Measurements from ENCODE around the gene TMC1.

TMC1 gene

GRCh38 chr9:72576087-72576486, 54.7 kb downstream of the TMC1 start:
- no peak for DNase-seq

- DNase-seq = no peak
Measured at GRCh38 chr9:72577212-72577753, 55.9 kb downstream of the TMC1 start.

GRCh38 chr9:72579190-72579589, 57.8 kb downstream of the TMC1 start:
- DNase-seq = no peak

DNA sequence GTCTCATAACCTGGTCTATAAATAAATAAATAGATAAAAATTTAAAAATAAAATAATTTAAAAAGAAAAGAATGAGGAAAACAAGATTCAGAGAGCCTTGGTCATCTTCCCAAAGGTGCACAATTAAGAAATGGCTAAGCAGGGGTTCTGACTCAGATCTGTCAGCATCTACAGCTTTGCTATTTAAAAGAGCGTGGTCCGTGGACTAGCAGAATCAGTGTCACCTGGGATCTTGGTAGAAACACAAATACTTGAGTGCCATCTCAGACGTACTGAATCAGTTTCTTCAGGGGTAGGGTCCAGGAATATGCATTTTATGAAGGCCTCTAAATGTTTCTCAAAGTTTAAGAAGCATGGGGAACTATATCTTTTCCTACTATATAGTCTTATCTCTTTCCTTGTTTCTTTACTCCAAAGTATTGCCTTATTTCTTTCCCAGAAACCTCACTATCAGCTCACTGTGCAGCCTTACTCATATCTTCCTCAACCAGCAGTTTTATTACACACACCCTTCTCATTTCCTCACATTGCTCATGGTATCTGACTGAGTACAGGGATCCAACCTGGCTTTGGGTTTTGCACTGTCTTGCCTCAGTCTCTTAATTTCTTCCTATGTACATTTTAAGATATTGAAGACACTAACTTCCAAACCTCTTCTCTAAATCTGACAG, 58.6 kb downstream of the TMC1 start:
- DNase-seq = no peak

GRCh38 chr9:72581694-72582093, 60.3 kb downstream of the TMC1 start:
- no peak for DNase-seq

DNA sequence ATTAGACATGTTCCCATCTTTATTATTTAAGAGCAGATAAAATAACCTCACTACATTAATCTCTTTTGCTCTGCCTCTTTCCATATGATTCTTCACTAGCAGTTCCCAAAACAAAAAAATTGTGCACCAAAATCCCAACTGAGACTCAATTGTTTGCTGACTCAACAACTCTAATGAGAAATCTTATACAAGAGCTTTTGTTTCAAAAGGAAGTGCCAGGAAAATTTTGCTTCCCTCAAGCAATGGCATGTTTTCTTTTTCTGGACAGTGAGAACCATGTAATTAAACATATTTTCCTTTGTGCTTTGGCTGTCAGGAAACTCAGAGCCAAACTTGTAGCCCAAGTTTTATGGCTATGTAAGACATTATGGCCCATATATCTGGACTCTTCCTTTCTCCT, 62.0 kb downstream of the TMC1 start:
- no peak for DNase-seq

GRCh38 chr9:72586388-72587130, 65.2 kb downstream of the TMC1 start:
- DNase-seq = no peak

GRCh38 chr9:72588336-72588735, 66.9 kb downstream of the TMC1 start:
- no peak for DNase-seq

- no peak for DNase-seq
Measured at GRCh38 chr9:72589667-72590521, 68.5 kb downstream of the TMC1 start.

GRCh38 chr9:72590824-72591223, 69.4 kb downstream of the TMC1 start:
- DNase-seq = no peak

DNA sequence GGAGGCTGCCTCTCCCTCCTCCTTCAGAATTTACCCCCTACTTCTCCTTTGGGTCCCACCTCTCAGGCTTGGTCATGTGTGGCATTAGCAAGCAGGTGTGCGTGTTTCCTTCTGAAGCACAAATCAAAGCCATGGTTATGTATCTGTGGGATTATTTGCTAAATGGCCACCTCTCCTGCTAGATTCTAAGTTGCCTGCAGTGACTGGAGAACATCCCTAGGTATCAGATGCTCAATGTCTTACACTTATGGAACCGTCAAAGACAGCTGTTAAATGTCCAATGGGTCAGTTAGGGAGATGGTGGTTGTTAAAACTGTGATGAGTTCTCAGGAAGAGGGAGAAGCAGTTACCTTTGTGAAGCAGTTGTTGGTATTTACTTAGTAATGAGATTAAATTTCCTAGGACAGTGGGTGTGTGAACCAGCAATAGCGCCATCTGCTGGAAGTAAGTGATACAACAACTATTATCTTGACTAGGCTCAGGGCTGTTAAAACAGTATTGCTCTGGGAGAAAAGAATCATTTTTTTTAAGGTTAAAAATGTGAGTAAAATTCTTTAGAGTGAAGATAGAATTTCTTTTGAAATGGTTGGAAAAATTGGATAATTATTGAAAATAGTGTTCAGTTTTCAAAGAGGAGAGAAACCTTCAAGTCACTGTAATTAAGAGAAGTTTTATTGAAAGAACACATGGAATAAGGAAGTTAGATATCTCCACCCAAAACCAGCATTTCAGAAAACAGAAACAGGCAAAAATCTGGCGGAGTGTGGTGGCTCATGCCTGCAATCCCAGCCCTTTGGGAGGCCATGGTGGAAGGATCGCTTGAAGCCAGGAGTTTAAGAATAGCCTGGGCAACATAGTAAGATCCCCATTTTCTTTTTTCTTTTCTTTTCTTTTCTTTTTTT, 71.3 kb downstream of the TMC1 start:
- DNase-seq = peak; percentile 29

DNA sequence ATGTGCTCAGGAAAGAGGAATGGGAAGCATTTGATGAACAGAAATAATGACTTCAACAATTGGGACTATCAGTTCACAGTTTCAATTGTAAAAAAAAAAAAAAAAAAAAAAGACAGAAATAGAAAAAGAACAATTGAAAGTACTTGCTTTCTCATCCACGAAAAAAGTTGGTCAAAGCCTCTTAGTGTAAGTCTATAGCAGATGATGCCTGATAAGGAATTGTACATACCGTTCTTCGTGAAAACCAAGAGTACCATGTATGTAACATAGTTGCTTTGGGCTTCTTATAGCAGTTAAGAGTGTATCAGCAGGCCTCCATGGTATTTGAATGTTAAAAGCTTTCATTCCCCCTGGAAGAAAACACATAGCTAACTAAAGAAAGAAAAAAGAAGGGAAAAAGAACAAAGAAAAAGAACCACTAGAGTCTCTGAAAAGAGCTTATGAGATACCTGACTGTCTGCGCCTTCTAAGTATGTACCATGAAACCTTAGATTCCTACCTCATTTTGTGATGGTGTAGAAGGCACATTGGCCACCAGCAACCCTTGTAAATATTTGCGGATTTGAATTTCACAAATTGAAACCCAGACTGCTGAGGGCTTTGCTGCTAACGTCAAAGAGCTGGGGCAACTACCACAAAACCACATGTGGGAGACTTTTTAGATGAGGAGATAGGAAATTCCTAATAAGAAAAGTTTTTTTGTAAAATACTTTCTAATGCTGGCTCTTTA, 75.2 kb downstream of the TMC1 start:
- DNase-seq = no peak

DNA sequence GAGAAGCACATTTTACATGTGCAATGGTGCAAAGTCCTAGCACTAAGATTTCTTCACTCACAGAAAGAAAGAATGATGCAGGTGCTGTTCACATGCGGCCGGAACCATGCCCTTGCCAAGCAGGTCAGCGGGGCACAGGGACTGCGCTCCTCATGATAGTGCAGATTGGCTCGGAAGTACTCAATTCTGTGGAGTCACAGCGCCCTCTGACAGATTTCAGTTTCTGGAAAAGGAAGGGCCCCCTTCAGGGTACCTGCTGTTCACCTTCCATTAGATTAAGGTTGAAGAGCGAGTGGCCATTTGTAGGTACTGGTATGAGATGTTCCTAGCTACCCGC, 75.7 kb downstream of the TMC1 start:
- no peak for DNase-seq

DNA sequence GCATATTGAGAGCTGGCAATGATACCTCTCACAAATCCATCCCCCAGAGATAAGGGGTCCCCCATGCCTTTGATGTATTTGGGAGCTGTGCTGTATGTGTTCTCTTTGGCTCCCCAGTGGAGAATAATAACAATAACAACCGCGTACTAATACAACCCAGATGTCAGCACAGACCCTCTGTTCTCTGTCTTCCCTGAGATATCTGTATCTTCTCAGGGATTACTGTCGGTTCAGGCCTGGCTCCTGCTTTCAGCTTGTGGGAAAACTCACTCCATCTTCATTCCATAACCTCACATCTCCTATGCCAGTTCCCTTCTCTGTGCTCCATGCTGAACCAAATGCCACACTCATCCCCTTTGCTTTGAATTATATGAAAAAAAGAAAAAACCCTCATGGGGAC, 76.2 kb downstream of the TMC1 start:
- no peak for DNase-seq

GRCh38 chr9:72598639-72599038, 77.2 kb downstream of the TMC1 start:
- DNase-seq = no peak

GRCh38 chr9:72599874-72600534, 78.6 kb downstream of the TMC1 start:
- no peak for DNase-seq

DNA sequence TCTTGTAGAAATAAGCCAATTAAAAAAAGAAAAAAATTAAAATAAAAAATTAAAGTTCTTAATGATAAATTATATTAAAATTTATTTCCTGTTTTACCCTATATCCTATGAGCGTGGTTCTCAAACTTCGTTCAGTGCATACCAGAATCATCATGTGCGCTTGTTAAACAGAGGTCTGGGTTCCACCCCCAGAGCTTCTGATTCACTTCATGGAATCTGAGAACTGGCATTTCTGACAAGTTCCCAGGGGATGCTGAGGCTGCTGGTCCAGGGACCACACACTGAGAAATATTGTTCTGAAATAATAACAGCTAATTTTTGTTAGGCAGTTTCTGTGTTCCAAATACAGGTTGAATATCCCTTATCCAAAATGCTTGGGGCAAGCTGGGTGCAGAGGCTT, 79.3 kb downstream of the TMC1 start:
- DNase-seq = no peak

GRCh38 chr9:72601615-72602014, 80.2 kb downstream of the TMC1 start:
- DNase-seq = no peak

DNA sequence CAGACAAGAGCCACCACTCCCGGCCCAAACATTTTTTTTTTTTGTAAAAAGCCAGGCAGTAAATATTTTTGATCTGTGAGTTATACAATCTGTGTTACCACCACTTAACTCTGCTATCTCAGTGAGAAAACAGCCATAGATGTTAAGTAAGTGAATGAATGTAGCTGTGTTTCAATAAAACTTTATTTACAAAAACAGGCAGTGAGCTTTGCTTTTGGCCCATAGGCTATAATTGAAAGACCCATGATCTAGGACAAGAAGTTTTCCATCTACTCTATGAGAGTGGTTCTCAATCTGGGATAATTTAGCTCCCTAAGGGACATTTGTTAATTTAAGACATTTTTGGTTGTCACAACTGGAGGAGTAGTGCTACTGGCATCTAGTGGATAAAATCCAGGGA, 91.0 kb downstream of the TMC1 start:
- no peak for DNase-seq

GRCh38 chr9:72614067-72614466, 92.7 kb downstream of the TMC1 start:
- DNase-seq = no peak

DNA sequence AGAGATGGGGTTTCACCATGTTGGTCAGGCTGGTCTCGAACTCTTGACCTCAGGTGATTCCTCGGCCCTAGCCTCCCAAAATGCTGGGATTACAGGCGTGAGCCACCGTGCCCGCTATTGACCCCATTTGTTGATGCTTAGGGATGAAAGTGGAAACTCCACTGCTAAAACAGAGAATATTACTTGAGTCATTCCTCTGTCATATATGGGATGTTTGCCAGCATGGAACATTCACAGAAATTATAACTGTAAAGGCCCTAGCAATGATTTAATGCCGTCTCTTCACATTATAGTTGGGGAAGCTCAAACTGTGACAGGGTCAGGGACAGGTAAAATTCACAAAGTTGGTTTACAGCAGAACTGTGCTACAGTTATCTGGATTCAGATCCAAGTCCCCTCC, 94.5 kb downstream of the TMC1 start:
- no peak for DNase-seq
